Suprapubic skin (tissue), 4 donors: Measurements from ENCODE around the gene KCND3. TPM values are rescaled to one million over a fixed set of nuclear protein-coding genes. Genes with fewer than 3 reads are reported as not detected.
A peak's percentile ranks its signal among the peaks of the same experiment; 100 is the strongest.

Source experiments
- DNase-seq, 2 donors: peaks; one replicate each; pipeline ENCODE4 v3.0.0-alpha.2; 2019; ENCODE audit warnings: low spot score in 2 of 2
- H3K27ac ChIP-seq: fragments of 200-600 bp; sonication (generic); one replicate; pipeline ENCODE4 v1.5.1; 2019
- H3K27me3 ChIP-seq: fragments of 200-600 bp; sonication (generic); one replicate; pipeline ENCODE4 v1.5.1; 2019
- H3K36me3 ChIP-seq: fragments of 200-600 bp; sonication (generic); one replicate; pipeline ENCODE4 v1.5.1; 2019
- H3K4me1 ChIP-seq: fragments of 200-600 bp; sonication (generic); one replicate; pipeline ENCODE4 v1.5.1; 2019
- H3K4me3 ChIP-seq: fragments of 200-600 bp; sonication (generic); one replicate; pipeline ENCODE4 v1.5.1; 2019; ENCODE audit warnings: mild to moderate bottlenecking
- H3K9me3 ChIP-seq: fragments of 200-600 bp; sonication (generic); one replicate; pipeline ENCODE4 v1.5.1; 2019
- CTCF ChIP-seq, 2 donors: fragments of 200-600 bp in 1 of 2; fragments of 450-650 bp in 1 of 2; sonication (generic) in 1 of 2; IDR thresholded peaks; one replicate each; pipeline ENCODE4 v1.5.1; 2016 to 2019; ENCODE audit warnings: antibody characterized with exemption in 2 of 2, mild to moderate bottlenecking in 1 of 2, moderate library complexity in 1 of 2
- EP300 ChIP-seq: sonication (generic); formaldehyde crosslinking; IDR thresholded peaks from one replicate; pipeline ENCODE4 v1.6.1; 2017; ENCODE audit warnings: antibody characterized with exemption
- POLR2A ChIP-seq, 2 donors: fragments of 450-650 bp; IDR thresholded peaks; one replicate each; pipeline ENCODE4 v1.6.1; 2017; ENCODE audit warnings: antibody characterized with exemption in 2 of 2, mild to moderate bottlenecking in 2 of 2, moderate library complexity in 2 of 2
- POLR2AphosphoS5 ChIP-seq, 3 donors: sonication (generic); formaldehyde crosslinking; IDR thresholded peaks; one replicate each; pipeline ENCODE4 v1.6.1; 2017; ENCODE audit warnings: antibody characterized with exemption in 3 of 3
- WGBS: methylation state at CpG from one replicate; pipeline ENCODE4 v1.1.5; 2018; 5-methylcytosine and 5-hydroxymethylcytosine counted together
- total RNA-seq, 4 donors: library from RNA; depleted of rRNA; stranded (reverse); fragments of >200 nt; gene quantifications; one replicate each; pipeline ENCODE4 v1.1.0, GENCODE V29; 2016

KCND3 gene
- total RNA-seq, 4 donors from 2014 or later: 6.8 to 11.4 (median 10.2) TPM

- H3K4me1 ChIP-seq: peaks cover 49% of the 10 kb centered on the region
- WGBS: 41% methylated on average over 10 of the region's 10 CpGs
- no peak for TF ChIP-seq EP300
- TF ChIP-seq POLR2AphosphoS5 (IDR thresholded peaks at IDR 0.05): no peak
- no peak for TF ChIP-seq POLR2A (IDR thresholded peaks at IDR 0.05)
- TF ChIP-seq CTCF (IDR thresholded peaks at IDR 0.05): no peak
- H3K36me3 ChIP-seq: peaks cover 3% of the 10 kb centered on the region
- H3K9me3 ChIP-seq: no peaks in the 10 kb centered on the region
- peak overlapping the region; percentile 19 for H3K27ac ChIP-seq
- no peak overlapping the region for H3K4me3 ChIP-seq
- no peaks in the 10 kb centered on the region for H3K27me3 ChIP-seq
- DNase-seq: no peak
Measured at GRCh38 chr1:111720977-111721786, 268.3 kb downstream of the KCND3 start.

Other genes with a start within 250 kb of the KCND3 start
- gene DDX20, start 233.8 kb downstream of the KCND3 start, total RNA-seq: 10 to 100 TPM; 16.0 to 25.0 (median 21.5) TPM